Esophagus muscularis mucosa (tissue), 4 donors: ENCODE data around the gene BAD.

Experiments
- EP300 ChIP-seq: sonication (generic); formaldehyde crosslinking; IDR thresholded peaks from one replicate; pipeline ENCODE4 v1.6.1; 2017; ENCODE audit warnings: antibody characterized with exemption
- POLR2AphosphoS5 ChIP-seq, 2 donors: sonication (generic); formaldehyde crosslinking; IDR thresholded peaks; one replicate each; pipeline ENCODE4 v1.6.1; 2017; ENCODE audit warnings: antibody characterized with exemption in 2 of 2
- TF ChIP-seq, protein P1 (sequence below), 3 experiments: fragments of 200-600 bp in 2 of 3; fragments of 450-650 bp in 1 of 3; sonication (generic) in 2 of 3; IDR thresholded peaks; one replicate each; pipeline ENCODE4 v1.5.1; 2017 to 2019; ENCODE audit warnings: antibody characterized with exemption in 3 of 3, mild to moderate bottlenecking in 2 of 3, moderate library complexity in 1 of 3

DNA sequence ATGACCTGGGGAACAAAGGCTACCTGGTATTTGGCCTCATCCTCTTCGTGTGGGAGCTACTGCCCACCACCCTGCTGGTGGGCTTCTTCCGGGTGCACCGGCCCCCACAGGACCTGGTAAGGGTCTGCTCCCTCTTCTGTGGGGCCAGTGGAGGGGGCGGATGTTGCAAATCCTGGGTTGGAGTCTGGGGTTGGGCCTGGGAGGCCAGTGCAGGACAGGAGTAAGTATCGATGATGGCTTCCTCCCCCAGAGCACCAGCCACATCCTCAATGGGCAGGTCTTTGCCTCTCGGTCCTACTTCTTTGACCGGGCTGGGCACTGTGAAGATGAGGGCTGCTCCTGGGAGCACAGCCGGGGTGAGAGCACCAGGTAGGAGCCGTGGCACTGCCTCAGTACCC is 3.9 kb upstream of the BAD start:
- TF ChIP-seq, protein P1, sequence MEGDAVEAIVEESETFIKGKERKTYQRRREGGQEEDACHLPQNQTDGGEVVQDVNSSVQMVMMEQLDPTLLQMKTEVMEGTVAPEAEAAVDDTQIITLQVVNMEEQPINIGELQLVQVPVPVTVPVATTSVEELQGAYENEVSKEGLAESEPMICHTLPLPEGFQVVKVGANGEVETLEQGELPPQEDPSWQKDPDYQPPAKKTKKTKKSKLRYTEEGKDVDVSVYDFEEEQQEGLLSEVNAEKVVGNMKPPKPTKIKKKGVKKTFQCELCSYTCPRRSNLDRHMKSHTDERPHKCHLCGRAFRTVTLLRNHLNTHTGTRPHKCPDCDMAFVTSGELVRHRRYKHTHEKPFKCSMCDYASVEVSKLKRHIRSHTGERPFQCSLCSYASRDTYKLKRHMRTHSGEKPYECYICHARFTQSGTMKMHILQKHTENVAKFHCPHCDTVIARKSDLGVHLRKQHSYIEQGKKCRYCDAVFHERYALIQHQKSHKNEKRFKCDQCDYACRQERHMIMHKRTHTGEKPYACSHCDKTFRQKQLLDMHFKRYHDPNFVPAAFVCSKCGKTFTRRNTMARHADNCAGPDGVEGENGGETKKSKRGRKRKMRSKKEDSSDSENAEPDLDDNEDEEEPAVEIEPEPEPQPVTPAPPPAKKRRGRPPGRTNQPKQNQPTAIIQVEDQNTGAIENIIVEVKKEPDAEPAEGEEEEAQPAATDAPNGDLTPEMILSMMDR (IDR thresholded peaks at IDR 0.05), result no peak
- TF ChIP-seq EP300 (no peak), POLR2AphosphoS5 (IDR thresholded peaks at IDR 0.05) (no peak)
